ENCODE data around the gene HIVEP3. TPM values are rescaled to one million over a fixed set of nuclear protein-coding genes. Genes with fewer than 3 reads are reported as not detected.
"Not testable (repeated sequence)": the region's sequence is repeated elsewhere in the genome, so short reads cannot be mapped to it uniquely, and the experiment has no call there.

HIVEP3 gene
- total RNA-seq, 1 experiment from 2014 or later = not detected

DNA sequence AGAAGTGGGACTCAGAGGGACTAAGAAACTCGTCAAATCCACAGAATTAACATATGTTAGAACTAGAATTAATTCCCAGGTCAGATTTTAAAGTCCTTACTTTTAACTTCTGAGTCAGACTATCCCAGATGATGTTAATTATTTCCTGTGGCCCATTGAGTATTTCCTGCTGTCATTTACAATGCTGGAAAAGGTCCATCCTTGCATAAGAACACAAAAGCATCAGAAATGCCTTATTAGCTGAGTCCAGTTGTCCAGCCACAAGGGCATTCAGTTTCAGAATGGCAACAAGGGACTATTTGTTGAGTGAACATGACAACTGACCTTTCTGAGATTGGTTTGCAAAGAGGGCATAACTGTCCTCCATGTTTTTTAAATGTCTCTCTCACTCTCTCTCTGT, 16.5 kb upstream of the HIVEP3 start:
- Histone ChIP-seq H3K4me3 (no peak overlapping the region), H3K27me3 (no peaks in the 10 kb centered on the region; the same call in 1 of the 2 replicates), H3K9me3 (peaks cover 8% of the 10 kb centered on the region; the same call in 1 of the 2 replicates), H3K36me3 (no peaks in the 10 kb centered on the region)
- DNase-seq = no peak

DNA sequence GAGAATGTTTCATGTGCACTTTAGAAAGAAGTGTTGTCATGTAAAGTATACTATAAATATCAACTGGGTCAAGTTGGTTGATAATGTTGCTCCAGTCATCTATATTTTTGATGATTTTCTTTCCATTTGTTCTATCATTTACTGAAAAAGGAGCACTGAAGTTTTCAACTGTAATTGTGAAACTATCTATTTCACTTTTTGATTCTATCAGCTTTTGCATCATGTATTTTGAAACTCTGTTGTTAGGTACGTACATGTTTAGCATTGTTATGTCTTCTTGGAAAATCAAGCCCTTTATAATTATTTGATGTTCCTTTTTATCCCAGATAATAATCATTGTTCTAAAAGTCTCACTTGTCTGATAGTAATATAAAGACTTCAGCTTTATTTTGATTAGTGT, 14.4 kb upstream of the HIVEP3 start:
- Histone ChIP-seq H3K9me3 (peaks cover 11% of the 10 kb centered on the region; the same call in 1 of the 2 replicates), H3K4me3 (no peak overlapping the region), H3K27me3 (no peaks in the 10 kb centered on the region; the same call in 1 of the 2 replicates), H3K36me3 (no peaks in the 10 kb centered on the region)
- no peak for DNase-seq

DNA sequence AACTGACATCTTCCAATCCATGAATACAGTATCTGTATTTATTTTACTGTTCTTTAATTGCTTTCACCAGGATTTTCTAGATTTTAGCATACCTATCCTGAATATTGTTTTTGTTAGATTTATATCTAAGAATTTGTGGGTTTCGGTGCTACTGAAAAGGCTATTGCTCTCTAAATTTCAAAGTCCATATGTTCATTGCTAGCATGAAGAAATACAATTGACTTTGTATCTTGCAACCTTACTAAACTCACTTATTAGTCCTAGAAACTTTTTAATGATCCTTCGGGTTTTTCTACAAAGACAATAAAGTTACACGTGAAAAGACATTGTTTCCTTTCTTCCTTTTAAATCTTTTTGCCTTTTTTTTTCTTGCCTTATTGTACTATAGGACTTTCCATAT, 12.9 kb upstream of the HIVEP3 start:
- Histone ChIP-seq H3K4me3 (no peak overlapping the region), H3K27me3 (no peaks in the 10 kb centered on the region; the same call in 1 of the 2 replicates), H3K36me3 (no peaks in the 10 kb centered on the region), H3K9me3 (peaks cover 11% of the 10 kb centered on the region; the same call in 1 of the 2 replicates)
- no peak for DNase-seq

DNA sequence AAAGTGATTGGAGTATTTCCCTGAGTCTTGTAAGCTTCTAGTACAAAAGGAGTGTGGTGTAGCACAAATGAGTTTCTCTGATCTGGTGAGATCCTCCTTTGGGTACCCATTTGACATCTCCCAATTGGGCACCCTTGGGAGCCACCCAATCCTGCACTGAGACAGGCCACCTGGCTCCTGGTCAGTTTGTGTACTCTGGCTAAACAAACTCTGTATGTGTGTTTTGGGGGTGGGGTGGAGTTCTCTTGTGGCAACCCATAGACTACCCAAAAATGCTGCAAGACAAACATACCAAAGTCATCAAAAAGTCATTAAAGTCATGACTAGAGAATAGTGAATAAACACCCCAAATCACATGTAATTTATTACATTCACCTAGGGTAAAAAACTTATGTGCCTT, 8.4 kb upstream of the HIVEP3 start:
- Histone ChIP-seq H3K4me3 (no peak overlapping the region), H3K9me3 (0 out of 2 replicates have a peak, but pooled peaks cover 2% of the 10 kb centered on the region), H3K27me3 (no peaks in the 10 kb centered on the region; the same call in 1 of the 2 replicates), H3K36me3 (no peaks in the 10 kb centered on the region)
- DNase-seq = no peak

DNA sequence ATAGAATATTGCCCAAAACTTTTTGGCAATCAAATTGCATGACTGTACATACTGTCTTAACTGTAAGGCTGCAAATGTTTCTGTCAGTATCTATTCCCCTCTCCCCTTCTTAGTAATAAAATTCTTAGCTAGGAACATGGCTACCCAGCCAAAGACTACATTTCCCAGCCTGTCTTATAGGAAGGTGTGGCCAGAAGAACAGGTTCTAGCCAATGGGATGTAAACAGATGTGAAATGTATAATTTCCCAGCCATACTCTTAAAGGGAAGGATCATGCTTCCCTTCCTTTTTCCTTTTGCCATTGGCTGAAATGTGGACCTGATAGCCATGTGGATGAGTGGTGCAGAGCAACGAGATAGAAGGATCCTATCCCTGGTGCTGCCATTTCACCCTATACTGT, 7.0 kb upstream of the HIVEP3 start:
- H3K27me3 ChIP-seq = no peaks in the 10 kb centered on the region; the same call in 1 of the 2 replicates
- no peaks in the 10 kb centered on the region for H3K36me3 ChIP-seq
- 0 out of 2 replicates have a peak, but pooled peaks cover 2% of the 10 kb centered on the region for H3K9me3 ChIP-seq
- no peak overlapping the region for H3K4me3 ChIP-seq
- DNase-seq = no peak

DNA sequence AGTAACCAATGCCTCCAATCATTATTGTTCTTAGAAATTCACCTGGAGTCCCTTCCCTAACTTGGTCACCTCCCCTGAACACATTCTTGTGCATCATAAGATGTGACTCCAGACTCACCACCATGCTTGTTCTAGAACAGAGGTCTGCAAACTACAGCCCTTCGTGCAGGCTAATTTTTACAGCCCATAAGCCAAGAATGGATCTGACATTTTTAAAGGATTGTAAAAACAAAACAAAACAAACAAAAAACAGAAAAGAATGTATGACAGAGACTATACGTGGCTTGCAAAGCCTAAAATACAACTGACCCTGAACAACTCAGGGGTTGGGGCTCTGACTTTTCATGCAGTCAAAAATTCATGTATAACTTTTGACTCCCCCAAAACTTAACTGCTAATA, 6.2 kb upstream of the HIVEP3 start:
- Histone ChIP-seq H3K27me3 (no peaks in the 10 kb centered on the region), H3K9me3 (0 out of 2 replicates have a peak, but pooled peaks cover 2% of the 10 kb centered on the region), H3K36me3 (no peaks in the 10 kb centered on the region), H3K4me3 (no peak overlapping the region)
- DNase-seq = no peak

DNA sequence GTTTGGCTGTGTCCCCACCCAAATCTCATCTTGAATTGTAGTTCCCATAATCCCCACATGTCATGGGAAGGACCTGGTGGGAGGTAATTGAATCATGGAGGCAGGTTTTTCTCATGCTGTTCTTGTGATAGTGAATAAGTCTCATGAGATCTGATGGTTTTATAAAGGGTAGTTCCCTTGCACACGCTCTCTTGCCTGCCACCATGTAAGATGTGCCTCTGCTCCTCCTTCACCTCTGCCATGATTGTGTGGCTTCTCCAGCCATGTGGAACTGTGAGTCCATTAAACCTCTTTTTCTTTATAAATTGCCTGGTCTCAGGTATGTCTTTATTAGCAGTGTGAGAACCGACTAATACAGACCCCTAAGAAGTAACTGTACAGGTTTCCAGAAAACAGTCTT, 2.5 kb upstream of the HIVEP3 start:
- H3K4me3 ChIP-seq, H3K9me3 ChIP-seq, DNase-seq, H3K27me3 ChIP-seq, H3K36me3 ChIP-seq: not testable (repeated sequence)

DNA sequence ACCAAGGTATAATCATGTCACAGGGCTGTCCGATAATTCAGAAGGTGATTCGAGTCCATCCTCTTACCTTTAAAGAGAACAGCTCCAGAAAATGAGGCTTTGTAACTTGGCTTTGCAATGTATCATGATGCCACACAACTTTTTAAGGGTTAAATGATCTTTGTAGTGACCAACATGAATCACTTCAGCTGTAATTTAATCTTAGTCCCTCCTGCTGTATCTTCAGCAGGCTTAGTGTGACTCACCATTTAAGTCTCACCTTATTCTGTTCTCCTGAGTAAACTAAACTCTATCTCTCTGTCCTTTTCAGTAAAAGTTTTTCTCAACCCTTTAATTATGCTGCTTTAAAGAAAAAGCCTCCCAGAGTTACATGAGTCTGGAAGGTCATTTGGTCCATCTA, 1.9 kb upstream of the HIVEP3 start:
- DNase-seq = no peak
- Histone ChIP-seq H3K27me3 (no peaks in the 10 kb centered on the region; the same call in 1 of the 2 replicates), H3K36me3 (no peaks in the 10 kb centered on the region), H3K9me3 (no peaks in the 10 kb centered on the region), H3K4me3 (no peak overlapping the region)

DNA sequence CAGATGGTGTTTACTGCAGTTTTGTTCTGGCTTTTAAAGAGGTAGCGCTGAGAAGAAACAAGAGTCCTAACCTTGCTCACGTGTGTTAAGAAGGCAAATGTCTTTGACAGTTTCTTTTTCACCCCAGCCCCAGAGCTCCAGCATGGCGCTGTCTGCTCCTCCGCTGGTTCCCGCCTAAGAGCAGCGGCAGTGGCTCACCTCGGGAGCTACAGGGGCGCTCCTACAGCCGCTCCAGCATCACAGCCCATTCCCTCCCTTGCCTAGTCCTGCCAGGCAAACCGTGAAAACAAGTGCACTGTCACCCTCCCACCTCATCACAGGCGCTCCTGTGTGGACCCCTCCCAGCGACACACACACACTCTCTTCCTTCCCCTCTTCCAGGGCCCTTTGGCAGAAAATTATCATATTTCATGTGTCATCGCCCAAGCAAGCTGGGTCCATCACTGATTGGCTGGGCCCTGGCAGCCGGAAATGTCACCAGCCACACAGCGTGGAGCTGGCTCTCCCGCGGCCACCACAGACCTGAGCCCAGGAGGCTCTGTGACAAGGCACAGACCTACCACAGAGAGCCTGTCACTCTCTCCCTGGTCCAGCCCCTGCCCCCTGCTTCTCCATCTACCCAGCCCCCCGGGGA, 1.2 kb upstream of the HIVEP3 start:
- H3K27me3 ChIP-seq = no peaks in the 10 kb centered on the region; the same call in 1 of the 2 replicates
- no peaks in the 10 kb centered on the region for H3K36me3 ChIP-seq
- H3K9me3 ChIP-seq = no peaks in the 10 kb centered on the region
- no peak for DNase-seq
- H3K4me3 ChIP-seq = no peak overlapping the region

DNA sequence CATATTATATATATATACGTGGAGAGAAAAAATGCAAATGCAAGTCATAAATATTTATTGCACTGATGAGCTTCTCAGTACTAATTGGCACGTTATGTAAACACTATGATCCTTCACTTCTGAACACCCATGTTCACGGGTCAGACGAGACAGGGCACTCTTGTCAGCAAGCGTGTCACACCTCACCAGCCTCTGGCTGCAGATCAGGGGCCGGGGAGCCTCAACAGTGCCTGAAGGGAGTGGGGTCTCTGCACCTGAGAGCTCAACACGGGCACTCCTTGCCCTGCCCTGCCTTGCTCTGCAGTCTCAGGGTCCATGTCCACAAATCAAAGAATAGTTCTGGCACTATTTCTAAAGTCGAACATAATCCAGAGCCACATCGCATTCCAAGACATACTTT, 409 bp upstream of the HIVEP3 start:
- no peak for DNase-seq
- Histone ChIP-seq H3K36me3 (no peaks in the 10 kb centered on the region), H3K27me3 (no peaks in the 10 kb centered on the region; the same call in 1 of the 2 replicates), H3K9me3 (no peaks in the 10 kb centered on the region), H3K4me3 (no peak overlapping the region)

DNA sequence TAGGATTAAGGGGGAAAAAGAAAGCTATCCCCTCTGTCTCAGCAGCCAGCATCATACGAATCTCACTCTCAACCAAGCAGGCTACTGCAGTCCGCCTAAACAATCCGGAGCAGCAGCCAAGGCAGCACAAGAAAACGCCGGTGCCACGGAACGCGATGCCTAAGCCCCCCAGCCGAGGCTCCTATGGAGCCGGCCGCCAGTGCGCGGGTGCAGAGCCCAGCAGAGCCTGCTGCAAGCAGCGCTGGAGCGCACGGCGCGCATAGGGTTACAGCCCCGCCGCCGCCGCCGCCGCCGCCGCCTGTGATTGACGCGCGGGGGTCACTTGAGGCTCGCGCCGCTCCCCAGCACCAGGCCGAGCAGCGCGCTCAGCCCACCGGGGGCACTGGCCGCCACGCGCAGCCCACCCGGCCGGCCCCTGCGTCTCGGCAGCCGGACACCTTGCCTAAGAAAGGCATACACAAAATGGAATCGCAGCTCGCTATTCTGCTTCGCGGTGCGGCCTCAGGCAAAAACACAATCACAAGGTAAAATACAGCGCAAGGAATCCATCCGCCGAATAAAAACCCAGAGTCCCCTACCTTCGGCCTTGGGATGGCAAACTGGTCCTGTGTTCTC, 780 bp downstream of the HIVEP3 start:
- Histone ChIP-seq H3K27me3 (no peaks in the 10 kb centered on the region; the same call in 1 of the 2 replicates), H3K36me3 (no peaks in the 10 kb centered on the region), H3K4me3 (peak overlapping the region; percentile 35), H3K9me3 (no peaks in the 10 kb centered on the region)
- peak; percentile 31 for DNase-seq

DNA sequence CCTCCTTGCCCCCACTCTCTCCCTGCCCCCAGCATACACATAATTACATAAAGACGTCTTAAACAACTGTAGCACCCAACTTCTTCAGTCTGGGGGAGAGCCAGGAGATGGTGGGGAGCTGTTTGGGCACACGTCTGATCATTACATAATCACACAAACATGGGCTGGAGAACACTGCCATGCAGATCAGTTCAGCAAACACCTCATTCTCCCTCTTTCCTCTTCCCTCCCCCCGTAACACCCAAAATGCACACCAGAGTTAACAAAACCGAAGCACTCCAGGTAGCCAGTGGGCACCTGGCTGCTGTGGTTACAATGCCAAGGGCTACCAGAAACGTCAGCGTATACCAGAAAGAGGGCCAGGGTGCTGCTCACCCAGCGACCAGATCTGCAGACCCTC, 1.6 kb downstream of the HIVEP3 start:
- DNase-seq = no peak
- no peaks in the 10 kb centered on the region for H3K36me3 ChIP-seq
- H3K4me3 ChIP-seq = no peak overlapping the region
- no peaks in the 10 kb centered on the region; the same call in 1 of the 2 replicates for H3K27me3 ChIP-seq
- H3K9me3 ChIP-seq = no peaks in the 10 kb centered on the region

DNA sequence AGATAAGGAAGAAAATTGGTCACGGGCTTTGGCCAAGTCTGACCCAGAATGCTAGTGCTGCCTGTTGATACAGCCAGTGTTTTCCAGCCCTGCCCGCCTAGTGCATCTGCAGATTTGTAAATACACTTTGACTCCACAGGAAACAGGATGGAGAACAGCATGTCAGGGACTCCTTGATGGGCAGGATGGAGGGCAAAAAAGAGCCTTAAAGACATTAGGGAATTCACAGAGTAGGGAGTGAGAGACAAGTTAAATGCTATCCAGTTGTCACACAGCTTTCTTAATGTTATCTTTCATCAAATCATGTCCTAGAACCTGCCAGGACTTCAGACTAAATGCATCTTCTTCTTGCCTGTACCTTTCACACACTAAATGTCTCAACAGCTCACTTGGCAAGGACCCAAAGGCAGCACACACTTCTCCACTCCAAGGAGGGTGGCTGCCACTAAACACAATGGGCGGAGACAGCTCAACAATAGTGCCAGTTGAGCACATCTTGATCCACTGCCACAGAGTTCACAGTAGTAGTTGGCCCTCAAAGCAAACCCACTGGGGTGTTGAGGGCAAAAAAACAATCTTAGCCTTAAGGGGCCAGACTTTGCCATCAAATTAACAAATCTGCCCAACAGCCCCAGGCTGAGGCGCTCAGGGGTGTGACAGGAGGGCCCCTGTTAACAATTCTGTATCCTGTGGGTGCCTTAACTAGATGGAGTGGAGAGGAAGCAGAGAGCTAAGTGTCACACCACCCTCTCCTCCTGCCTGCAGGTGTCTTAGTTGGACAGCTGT, 2.7 kb downstream of the HIVEP3 start:
- Histone ChIP-seq H3K27me3 (no peaks in the 10 kb centered on the region; the same call in 1 of the 2 replicates), H3K4me3 (no peak overlapping the region), H3K9me3 (no peaks in the 10 kb centered on the region), H3K36me3 (no peaks in the 10 kb centered on the region)
- no peak for DNase-seq

DNA sequence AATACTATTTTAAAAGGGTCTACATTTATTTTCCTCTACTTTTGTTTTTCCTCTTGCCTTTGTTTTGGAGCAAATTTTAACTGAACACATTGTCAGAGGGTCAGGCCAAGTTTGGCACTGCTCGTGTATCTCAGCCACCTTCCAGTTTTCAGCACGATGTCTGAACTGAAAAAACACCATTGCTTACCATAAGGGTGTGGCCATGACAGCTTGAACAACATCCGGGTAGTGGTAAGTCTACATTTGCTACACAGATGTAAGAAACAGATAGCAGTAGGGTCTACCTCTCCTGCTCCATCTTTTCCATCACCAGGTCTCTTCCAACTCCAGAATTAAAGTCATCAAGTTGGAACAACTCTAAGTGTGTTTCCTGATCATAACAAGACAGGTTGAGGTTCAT, 4.2 kb downstream of the HIVEP3 start:
- H3K4me3 ChIP-seq = no peak overlapping the region
- H3K27me3 ChIP-seq = no peaks in the 10 kb centered on the region; the same call in 1 of the 2 replicates
- no peaks in the 10 kb centered on the region for H3K9me3 ChIP-seq
- DNase-seq = no peak
- no peaks in the 10 kb centered on the region for H3K36me3 ChIP-seq

DNA sequence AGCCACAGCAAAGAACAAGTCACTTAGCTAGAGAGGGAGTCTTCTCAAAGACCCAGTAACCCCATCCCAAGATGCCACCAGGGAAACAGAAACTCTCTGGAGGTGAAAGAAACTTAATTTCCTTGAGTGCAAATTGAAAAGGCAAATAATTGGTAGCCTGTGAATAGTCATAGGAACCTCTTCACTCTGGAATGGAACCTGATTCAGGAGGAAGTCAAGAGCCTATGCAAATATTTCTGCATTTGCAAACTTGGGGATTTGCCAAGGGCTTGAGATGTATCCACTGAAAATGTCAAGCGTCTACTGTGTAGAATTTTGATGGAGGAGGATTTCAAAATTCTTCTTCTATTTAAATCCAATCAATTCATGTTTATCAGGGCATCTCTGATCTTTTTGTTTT, 5.7 kb downstream of the HIVEP3 start:
- DNase-seq = no peak

DNA sequence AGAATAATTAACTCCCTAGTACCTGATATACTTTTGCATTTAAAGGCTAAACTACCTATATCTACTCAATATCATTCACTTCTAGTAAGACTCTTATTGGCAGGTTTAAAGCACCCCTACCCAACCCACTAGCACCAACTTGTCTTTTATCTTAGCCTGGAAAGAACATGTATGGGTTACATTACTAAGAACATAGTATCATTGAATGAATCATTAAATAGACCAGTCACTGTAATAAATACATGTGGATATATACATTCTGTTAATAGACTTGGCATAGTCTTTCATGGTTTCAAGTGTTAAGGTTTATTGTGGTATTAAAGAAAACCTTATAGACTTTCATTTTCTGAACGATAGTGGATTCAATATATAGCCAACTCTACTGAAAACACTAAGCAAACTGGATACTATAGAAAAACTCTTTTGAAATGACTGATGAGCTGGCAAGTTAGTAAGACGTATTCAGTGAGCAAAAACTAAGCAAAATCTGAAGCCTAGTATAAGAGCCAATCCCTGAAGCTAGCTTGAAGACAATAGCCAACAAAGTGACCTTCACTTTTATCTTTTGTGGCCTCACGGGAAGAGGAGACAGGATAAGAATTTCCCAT, 10.3 kb downstream of the HIVEP3 start:
- H3K36me3 ChIP-seq = no peaks in the 10 kb centered on the region
- DNase-seq = no peak
- no peak overlapping the region for H3K4me3 ChIP-seq
- H3K9me3 ChIP-seq = no peaks in the 10 kb centered on the region
- no peaks in the 10 kb centered on the region for H3K27me3 ChIP-seq

More for the DNA sequence above, 5.7 kb downstream of the HIVEP3 start:
- H3K36me3 ChIP-seq = no peaks in the 10 kb centered on the region
- H3K4me3 ChIP-seq = no peak overlapping the region
- no peaks in the 10 kb centered on the region for H3K27me3 ChIP-seq
- no peaks in the 10 kb centered on the region for H3K9me3 ChIP-seq

DNA sequence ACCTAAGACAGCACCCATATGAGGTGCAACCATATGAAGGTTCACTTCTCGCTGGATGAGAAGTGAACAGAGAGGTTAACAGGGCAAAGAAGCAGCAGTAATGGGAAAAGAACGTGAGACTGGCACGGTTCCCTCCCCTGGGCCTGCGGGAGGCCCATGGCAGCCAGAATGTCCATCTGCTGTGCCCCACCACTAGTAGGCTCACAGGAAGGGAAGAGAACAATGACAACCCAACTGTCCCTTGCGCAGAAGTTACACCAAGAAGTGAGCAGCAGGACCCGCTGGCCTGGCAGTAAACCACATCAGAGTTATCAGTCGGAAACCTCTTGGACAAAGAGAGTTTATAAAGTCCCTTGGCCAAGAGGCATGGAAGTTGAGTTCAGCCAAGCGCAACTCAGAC, 11.3 kb downstream of the HIVEP3 start:
- no peaks in the 10 kb centered on the region for H3K27me3 ChIP-seq
- H3K36me3 ChIP-seq = no peaks in the 10 kb centered on the region
- H3K4me3 ChIP-seq = no peak overlapping the region
- no peak for DNase-seq
- no peaks in the 10 kb centered on the region for H3K9me3 ChIP-seq

All from MG63 (cell line).